ENCODE measurements around the gene ADORA2A.

The ADORA2A gene

DNA sequence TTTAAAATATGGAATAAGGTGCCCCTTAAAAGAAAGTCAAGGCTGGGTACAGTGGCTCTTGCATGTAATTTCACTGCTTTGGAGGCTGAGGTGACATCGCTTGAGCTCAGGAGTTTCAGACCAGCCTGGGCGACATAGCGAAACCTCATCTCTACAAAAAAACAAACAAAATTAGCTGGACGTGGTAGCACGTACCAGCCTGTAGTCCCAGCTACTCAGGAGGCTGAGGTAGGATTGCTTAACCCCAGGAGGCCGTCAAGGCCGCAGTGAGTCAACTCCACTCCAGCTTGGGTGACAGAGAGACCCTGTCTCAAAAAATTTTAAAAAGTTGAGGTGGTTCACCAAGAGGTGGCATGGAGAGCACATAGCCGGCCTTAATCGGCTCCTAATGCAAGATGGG is 17.7 kb upstream of the ADORA2A start:
- Histone ChIP-seq H3K4me3 (replicated peaks; ENCODE audit: insufficient read depth, low read length) (no peak overlapping the region), H3K27me3 (ENCODE audit: insufficient read depth, poor library complexity, severe bottlenecking) (no peaks in the 10 kb centered on the region), H3K27ac (replicated peaks) (no peak overlapping the region)
- no peak for TF ChIP-seq SPI1 (IDR thresholded peaks at IDR 0.05; ENCODE audit: borderline replicate concordance, low read depth)
- TF ChIP-seq POLR2AphosphoS5 (IDR thresholded peaks at IDR 0.05; ENCODE audit: low read depth) = no peak
- TF ChIP-seq, protein P1, sequence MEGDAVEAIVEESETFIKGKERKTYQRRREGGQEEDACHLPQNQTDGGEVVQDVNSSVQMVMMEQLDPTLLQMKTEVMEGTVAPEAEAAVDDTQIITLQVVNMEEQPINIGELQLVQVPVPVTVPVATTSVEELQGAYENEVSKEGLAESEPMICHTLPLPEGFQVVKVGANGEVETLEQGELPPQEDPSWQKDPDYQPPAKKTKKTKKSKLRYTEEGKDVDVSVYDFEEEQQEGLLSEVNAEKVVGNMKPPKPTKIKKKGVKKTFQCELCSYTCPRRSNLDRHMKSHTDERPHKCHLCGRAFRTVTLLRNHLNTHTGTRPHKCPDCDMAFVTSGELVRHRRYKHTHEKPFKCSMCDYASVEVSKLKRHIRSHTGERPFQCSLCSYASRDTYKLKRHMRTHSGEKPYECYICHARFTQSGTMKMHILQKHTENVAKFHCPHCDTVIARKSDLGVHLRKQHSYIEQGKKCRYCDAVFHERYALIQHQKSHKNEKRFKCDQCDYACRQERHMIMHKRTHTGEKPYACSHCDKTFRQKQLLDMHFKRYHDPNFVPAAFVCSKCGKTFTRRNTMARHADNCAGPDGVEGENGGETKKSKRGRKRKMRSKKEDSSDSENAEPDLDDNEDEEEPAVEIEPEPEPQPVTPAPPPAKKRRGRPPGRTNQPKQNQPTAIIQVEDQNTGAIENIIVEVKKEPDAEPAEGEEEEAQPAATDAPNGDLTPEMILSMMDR (IDR thresholded peaks at IDR 0.05; ENCODE audit: insufficient read depth, low read length) = no peak
- TF ChIP-seq GABPA (IDR thresholded peaks at IDR 0.05; ENCODE audit: low read depth) = no peak
- TF ChIP-seq, protein P2, sequence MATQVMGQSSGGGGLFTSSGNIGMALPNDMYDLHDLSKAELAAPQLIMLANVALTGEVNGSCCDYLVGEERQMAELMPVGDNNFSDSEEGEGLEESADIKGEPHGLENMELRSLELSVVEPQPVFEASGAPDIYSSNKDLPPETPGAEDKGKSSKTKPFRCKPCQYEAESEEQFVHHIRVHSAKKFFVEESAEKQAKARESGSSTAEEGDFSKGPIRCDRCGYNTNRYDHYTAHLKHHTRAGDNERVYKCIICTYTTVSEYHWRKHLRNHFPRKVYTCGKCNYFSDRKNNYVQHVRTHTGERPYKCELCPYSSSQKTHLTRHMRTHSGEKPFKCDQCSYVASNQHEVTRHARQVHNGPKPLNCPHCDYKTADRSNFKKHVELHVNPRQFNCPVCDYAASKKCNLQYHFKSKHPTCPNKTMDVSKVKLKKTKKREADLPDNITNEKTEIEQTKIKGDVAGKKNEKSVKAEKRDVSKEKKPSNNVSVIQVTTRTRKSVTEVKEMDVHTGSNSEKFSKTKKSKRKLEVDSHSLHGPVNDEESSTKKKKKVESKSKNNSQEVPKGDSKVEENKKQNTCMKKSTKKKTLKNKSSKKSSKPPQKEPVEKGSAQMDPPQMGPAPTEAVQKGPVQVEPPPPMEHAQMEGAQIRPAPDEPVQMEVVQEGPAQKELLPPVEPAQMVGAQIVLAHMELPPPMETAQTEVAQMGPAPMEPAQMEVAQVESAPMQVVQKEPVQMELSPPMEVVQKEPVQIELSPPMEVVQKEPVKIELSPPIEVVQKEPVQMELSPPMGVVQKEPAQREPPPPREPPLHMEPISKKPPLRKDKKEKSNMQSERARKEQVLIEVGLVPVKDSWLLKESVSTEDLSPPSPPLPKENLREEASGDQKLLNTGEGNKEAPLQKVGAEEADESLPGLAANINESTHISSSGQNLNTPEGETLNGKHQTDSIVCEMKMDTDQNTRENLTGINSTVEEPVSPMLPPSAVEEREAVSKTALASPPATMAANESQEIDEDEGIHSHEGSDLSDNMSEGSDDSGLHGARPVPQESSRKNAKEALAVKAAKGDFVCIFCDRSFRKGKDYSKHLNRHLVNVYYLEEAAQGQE (IDR thresholded peaks at IDR 0.05; ENCODE audit: insufficient replicate concordance, low read depth) = no peak
- DNase-seq (ENCODE audit: low read depth in 1 of 2, low spot score in 1 of 2) = no peak

DNA sequence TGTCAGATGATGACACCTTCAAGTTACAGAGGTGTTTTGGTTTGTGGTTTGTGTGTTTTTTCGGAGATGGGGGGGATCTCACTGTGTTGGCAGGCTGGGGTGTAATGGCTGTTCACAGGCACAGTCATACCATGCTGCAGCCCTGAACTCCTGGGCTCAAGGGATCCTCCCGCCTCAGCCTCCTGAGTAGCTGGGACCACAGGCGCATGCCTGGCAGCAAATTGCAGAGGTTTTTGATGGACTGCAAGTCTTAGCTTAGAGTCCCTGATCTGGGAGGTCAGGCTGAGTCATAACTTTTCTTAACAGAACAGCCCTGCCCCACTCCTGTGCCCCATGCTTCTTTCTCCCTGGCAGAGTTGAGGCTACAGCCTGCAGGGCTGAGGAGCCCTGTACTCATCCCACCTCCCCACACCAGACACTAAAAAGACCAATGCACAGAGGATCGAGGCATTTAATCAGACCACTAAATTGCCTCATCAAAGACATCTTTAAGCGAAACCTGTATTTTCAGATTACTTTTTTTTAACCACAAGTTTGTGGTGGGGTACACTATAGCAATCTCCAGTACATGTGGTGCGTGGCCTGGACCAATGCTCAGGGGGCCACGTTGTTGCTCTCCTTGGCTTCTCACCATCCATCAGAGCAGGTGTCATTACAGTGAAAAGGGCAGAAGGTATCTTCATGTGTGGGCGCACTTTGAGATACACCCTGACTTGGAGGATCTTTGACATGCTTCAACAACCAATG is 17.1 kb upstream of the ADORA2A start:
- no peak overlapping the region for H3K27ac ChIP-seq (replicated peaks)
- no peak for DNase-seq (ENCODE audit: low read depth in 1 of 2, low spot score in 1 of 2)

DNA sequence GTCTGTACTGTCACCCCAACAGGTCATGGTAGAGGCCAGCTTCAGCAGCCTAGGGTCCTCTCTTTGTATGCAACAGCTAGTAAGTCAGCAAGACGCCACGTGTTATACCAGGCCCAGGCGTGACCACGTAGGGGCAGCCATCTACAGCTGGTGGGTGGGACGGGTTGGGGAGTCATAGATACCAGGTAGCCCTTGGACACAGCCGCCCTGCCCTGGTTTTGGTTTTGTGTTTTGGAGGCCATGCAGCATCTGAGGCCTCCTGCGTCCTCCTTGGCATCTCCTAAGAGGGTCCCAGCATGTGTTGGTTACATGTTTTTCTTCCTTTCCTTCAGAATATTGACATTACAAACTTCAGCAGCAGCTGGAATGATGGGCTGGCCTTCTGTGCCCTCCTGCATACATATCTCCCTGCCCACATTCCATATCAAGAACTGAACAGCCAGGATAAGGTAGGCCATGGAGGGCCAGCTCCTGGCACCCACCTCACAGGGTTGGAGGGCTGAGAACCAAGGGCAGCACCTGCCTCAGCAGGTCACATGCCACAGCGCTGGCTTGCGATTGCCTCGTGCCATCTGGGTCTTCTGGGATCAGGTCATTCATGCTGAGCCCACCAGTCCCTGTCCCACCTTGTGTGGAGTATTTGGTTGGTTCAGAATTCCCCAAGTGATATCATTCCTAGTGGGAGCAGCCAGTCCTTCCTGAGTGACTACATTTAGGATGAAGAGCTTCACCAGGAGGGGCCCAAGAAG is 16.0 kb upstream of the ADORA2A start:
- TF ChIP-seq GABPA (IDR thresholded peaks at IDR 0.05; ENCODE audit: low read depth) (no peak), SPI1 (IDR thresholded peaks at IDR 0.05; ENCODE audit: borderline replicate concordance, low read depth) (no peak), POLR2AphosphoS5 (IDR thresholded peaks at IDR 0.05; ENCODE audit: low read depth) (no peak)
- TF ChIP-seq, protein P2 (IDR thresholded peaks at IDR 0.05; ENCODE audit: insufficient replicate concordance, low read depth) = no peak
- TF ChIP-seq, protein P1 (IDR thresholded peaks at IDR 0.05; ENCODE audit: insufficient read depth, low read length) = no peak
- DNase-seq (ENCODE audit: low read depth in 1 of 2, low spot score in 1 of 2) = no peak

More for the DNA sequence above, 17.1 kb upstream of the ADORA2A start:
- H3K4me3 ChIP-seq (replicated peaks; ENCODE audit: insufficient read depth, low read length) = no peak overlapping the region
- TF ChIP-seq SPI1 (IDR thresholded peaks at IDR 0.05; ENCODE audit: borderline replicate concordance, low read depth) (no peak), POLR2AphosphoS5 (IDR thresholded peaks at IDR 0.05; ENCODE audit: low read depth) (no peak), GABPA (IDR thresholded peaks at IDR 0.05; ENCODE audit: low read depth) (no peak)
- TF ChIP-seq, protein P1 (IDR thresholded peaks at IDR 0.05; ENCODE audit: insufficient read depth, low read length) = no peak
- TF ChIP-seq, protein P2 (IDR thresholded peaks at IDR 0.05; ENCODE audit: insufficient replicate concordance, low read depth) = no peak
- H3K27me3 ChIP-seq (ENCODE audit: insufficient read depth, poor library complexity, severe bottlenecking) = no peaks in the 10 kb centered on the region

More for the DNA sequence above, 16.0 kb upstream of the ADORA2A start:
- H3K27me3 ChIP-seq (ENCODE audit: insufficient read depth, poor library complexity, severe bottlenecking) = no peaks in the 10 kb centered on the region
- no peak overlapping the region for H3K27ac ChIP-seq (replicated peaks)
- H3K4me3 ChIP-seq (replicated peaks; ENCODE audit: insufficient read depth, low read length) = no peak overlapping the region

Data from HL-60 (cell line).